ENCODE data around the gene GPATCH1. TPM values are rescaled to one million over a fixed set of nuclear protein-coding genes. Genes with fewer than 3 reads are reported as not detected.

Gene GPATCH1
- total and polyA plus RNA-seq, 2 of the 4 experiments (the other 2 are of a cell fraction): 5.1 to 7.5 TPM

DNA sequence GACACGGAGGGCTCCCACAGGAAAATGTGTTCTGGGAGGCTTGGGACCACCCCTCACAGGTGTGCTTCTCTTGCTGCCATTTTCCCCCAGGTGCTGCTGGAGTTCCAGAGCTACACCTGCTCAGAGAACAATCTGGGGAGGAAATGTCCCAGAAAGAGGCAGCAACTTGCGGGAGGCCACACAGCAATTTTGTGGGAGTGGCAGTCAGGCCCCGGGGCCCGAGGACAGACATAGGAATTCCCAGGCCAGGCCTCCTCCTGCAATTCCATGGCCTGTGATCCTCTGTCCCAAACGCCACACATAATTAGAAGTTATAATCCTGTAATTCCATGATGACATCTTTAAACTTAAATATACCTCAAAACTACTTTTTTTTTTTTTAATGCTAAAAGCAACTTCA, 18.1 kb upstream of the GPATCH1 start:
- dilution Hi-C loops (cut with HindIII; ENCODE audit: low sequenced_read_pairs, unreplicated experiment) (no loop called here), intact Hi-C loops (cut with micrococcal nuclease) (no loop called here), in situ Hi-C loops (cut with MboI; ENCODE audit: low sequenced_read_pairs) (no loop called here)
- Histone ChIP-seq H3K79me1 (ENCODE audit: low read depth in 1 of 2, low read length in 2 of 2) (peaks cover 0 to 6% of the 10 kb centered on the region in 2 experiments; a peak in 1 of 4 replicates), H3K9me3 (ENCODE audit: control insufficient read depth, insufficient read depth, low read length) (no peaks in the 10 kb centered on the region), H3K9me1 (ENCODE audit: insufficient read depth, low read length) (no peaks in the 10 kb centered on the region), H2AK5ac (ENCODE audit: low read depth, low read length) (no peak overlapping the region), H2BK20ac (ENCODE audit: low read depth, low read length) (no peak overlapping the region), H2AFZ (replicated peaks; ENCODE audit: low read length, poor library complexity) (no peak overlapping the region), H3K4me3 (ENCODE audit: insufficient read depth, low read depth, low read length) (no peak overlapping the region), H3K9ac (ENCODE audit: low read depth, low read length) (no peak overlapping the region), H3K18ac (ENCODE audit: low read depth, low read length) (no peak overlapping the region), H3K27ac (ENCODE audit: insufficient read depth, low read length) (no peak overlapping the region), H3K4me1 (ENCODE audit: control insufficient read depth, insufficient read depth, low read length) (no peaks in the 10 kb centered on the region), H2BK120ac (ENCODE audit: low read depth, low read length) (no peak overlapping the region), H4K5ac (ENCODE audit: low read depth, low read length) (no peak overlapping the region), H3K56ac (ENCODE audit: extremely low read depth, insufficient read depth, low read length) (no peak overlapping the region), H3K27me3 (ENCODE audit: control insufficient read depth, insufficient read depth, low read length) (peaks cover 5% of the 10 kb centered on the region; the same call in 1 of the 2 replicates), H2AK9ac (replicated peaks; ENCODE audit: low read depth, low read length, poor library complexity) (no peak overlapping the region), H3K23ac (ENCODE audit: low read depth, low read length) (no peak overlapping the region), H4K91ac (ENCODE audit: insufficient read depth, low read depth, low read length) (no peak overlapping the region), H3K36me3 (ENCODE audit: control insufficient read depth, insufficient read depth, low read length) (no peaks in the 10 kb centered on the region), H3K4me2 (ENCODE audit: low read depth, low read length) (no peak overlapping the region), H3K4ac (ENCODE audit: low read depth, low read length) (no peak overlapping the region), H3K14ac (replicated peaks; ENCODE audit: low read depth, low read length) (no peak overlapping the region), H4K8ac (ENCODE audit: low read depth in 2 of 2, low read length in 2 of 2) (no peak overlapping the region), H2BK15ac (ENCODE audit: low read depth, low read length) (no peak overlapping the region), H2BK5ac (ENCODE audit: low read depth, low read length, poor library complexity, severe bottlenecking) (no peak overlapping the region), H4K20me1 (ENCODE audit: insufficient read depth, low read length) (peaks cover 4% of the 10 kb centered on the region; the same call in 1 of the 2 replicates)
- DNase-seq (no peak), ATAC-seq (ENCODE audit: low read depth) (no peak)
- BruUV-seq (replicated peaks): no TSS peak
- 70% methylated on average over 2 of the region's 5 CpGs; no CpG with 5 or more reads in 1 of the 2 experiments for WGBS, 2 experiments (ENCODE audit: extremely low coverage in 2 of 2, insufficient read length in 1 of 2)
- ChIA-PET POLR2A (ENCODE audit: unreplicated experiment) (no interaction called here), CTCF (no interaction called here)
- TF ChIP-seq MAZ (IDR thresholded peaks at IDR 0.05; ENCODE audit: borderline replicate concordance, low read depth, low read length) (no peak), NFE2L2 (IDR thresholded peaks at IDR 0.05; ENCODE audit: low read depth, low read length) (no peak), RFX5 (IDR thresholded peaks at IDR 0.05; ENCODE audit: low read depth, low read length) (no peak), RAD21 (IDR thresholded peaks at IDR 0.05; ENCODE audit: low read length) (no peak), RCOR1 (IDR thresholded peaks at IDR 0.05; ENCODE audit: insufficient replicate concordance, low read length) (no peak), FOS (IDR thresholded peaks at IDR 0.05; ENCODE audit: low read depth, low read length) (no peak), MAFK (IDR thresholded peaks at IDR 0.05; ENCODE audit: low read depth, low read length) (no peak), BHLHE40 (IDR thresholded peaks at IDR 0.05; ENCODE audit: low read depth, low read length) (no peak), SMC3 (IDR thresholded peaks at IDR 0.05; ENCODE audit: low read depth, low read length) (no peak), CEBPB (IDR thresholded peaks at IDR 0.05; ENCODE audit: low read depth, low read length) (no peak)
- TF ChIP-seq, protein P1, sequence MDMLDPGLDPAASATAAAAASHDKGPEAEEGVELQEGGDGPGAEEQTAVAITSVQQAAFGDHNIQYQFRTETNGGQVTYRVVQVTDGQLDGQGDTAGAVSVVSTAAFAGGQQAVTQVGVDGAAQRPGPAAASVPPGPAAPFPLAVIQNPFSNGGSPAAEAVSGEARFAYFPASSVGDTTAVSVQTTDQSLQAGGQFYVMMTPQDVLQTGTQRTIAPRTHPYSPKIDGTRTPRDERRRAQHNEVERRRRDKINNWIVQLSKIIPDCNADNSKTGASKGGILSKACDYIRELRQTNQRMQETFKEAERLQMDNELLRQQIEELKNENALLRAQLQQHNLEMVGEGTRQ (IDR thresholded peaks at IDR 0.05; ENCODE audit: low read depth, low read length): no peak
- TF ChIP-seq, protein P2, sequence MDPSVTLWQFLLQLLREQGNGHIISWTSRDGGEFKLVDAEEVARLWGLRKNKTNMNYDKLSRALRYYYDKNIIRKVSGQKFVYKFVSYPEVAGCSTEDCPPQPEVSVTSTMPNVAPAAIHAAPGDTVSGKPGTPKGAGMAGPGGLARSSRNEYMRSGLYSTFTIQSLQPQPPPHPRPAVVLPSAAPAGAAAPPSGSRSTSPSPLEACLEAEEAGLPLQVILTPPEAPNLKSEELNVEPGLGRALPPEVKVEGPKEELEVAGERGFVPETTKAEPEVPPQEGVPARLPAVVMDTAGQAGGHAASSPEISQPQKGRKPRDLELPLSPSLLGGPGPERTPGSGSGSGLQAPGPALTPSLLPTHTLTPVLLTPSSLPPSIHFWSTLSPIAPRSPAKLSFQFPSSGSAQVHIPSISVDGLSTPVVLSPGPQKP (IDR thresholded peaks at IDR 0.05; ENCODE audit: borderline replicate concordance, low read depth, low read length): no peak

Data from IMR-90 (cell line).